SU-DHL-6 (cell line): ENCODE data around the gene CRHR2.

Experiments
- H2AFZ ChIP-seq: fragments of 200-600 bp; sonication (generic); 2 replicates; pipeline ENCODE4 v1.6.1; 2014; ENCODE audit warnings: low read depth, mild to moderate bottlenecking, moderate library complexity, mixed read lengths, antibody characterized with exemption, low read length; ENCODE audit not compliant: severe bottlenecking
- H3F3A ChIP-seq: fragments of 200-600 bp; shearing (Covaris generic); 2 replicates; pipeline ENCODE4 v1.6.0; 2016; ENCODE audit warnings: antibody characterized with exemption, mild to moderate bottlenecking; ENCODE audit not compliant: insufficient read depth
- H3K27ac ChIP-seq: fragments of 200-600 bp; sonication (generic); 2 replicates; pipeline ENCODE4 v1.5.1; 2016; ENCODE audit warnings: low read depth, mild to moderate bottlenecking, low read length, moderate library complexity, mixed read lengths
- H3K27me3 ChIP-seq: fragments of 200-600 bp; sonication (generic), shearing (Covaris generic); 2 replicates; pipeline ENCODE4 v1.6.0; 2014; ENCODE audit warnings: mild to moderate bottlenecking, low read length
- H3K36me3 ChIP-seq: fragments of 200-600 bp; sonication (generic); 2 replicates; pipeline ENCODE4 v1.6.1; 2014; ENCODE audit warnings: mild to moderate bottlenecking, low read length, mixed read lengths
- H3K4me2 ChIP-seq: fragments of 300-600, 200-600 bp; shearing (Covaris generic), sonication (generic); 2 replicates; pipeline ENCODE4 v1.6.0; 2014; ENCODE audit warnings: low read length, low read depth, mild to moderate bottlenecking; ENCODE audit not compliant: poor library complexity, severe bottlenecking
- H3K4me3 ChIP-seq: fragments of 200-600 bp; sonication (generic); 2 replicates; pipeline ENCODE4 v1.5.1; 2014; ENCODE audit warnings: antibody characterized with exemption, low read length, mild to moderate bottlenecking, mixed read lengths; ENCODE audit not compliant: insufficient read depth, poor library complexity, severe bottlenecking
- H3K79me2 ChIP-seq: fragments of 200-600 bp; sonication (generic); 2 replicates; pipeline ENCODE4 v1.6.1; 2014; ENCODE audit warnings: mild to moderate bottlenecking, low read length, moderate library complexity; ENCODE audit not compliant: insufficient read depth
- H3K9ac ChIP-seq: fragments of 200-600 bp; sonication (generic); 2 replicates; pipeline ENCODE4 v1.7.0; 2014; ENCODE audit warnings: mild to moderate bottlenecking, low read length
- H3K9me2 ChIP-seq: fragments of 200-600 bp; sonication (generic); replicated peaks from 2 replicates; pipeline ENCODE4 v1.6.1; 2014; ENCODE audit warnings: low read length; ENCODE audit not compliant: insufficient read depth
- H3K9me3 ChIP-seq: fragments of 200-600 bp; sonication (generic); 2 replicates; pipeline ENCODE4 v1.6.1; 2014; ENCODE audit warnings: low read length, mixed read lengths; ENCODE audit not compliant: insufficient read depth
- H4K20me1 ChIP-seq: fragments of 200-600 bp; sonication (generic); 2 replicates; pipeline ENCODE4 v1.6.1; 2014; ENCODE audit warnings: low read depth, mild to moderate bottlenecking, antibody characterized with exemption, low read length, moderate library complexity, mixed read lengths
- EZH2phosphoT487 ChIP-seq: fragments of 200-600 bp; sonication (generic), shearing (Covaris generic); conservative IDR thresholded peaks from 2 replicates; pipeline ENCODE4 v1.6.1; 2018; ENCODE audit warnings: mild to moderate bottlenecking, antibody characterized with exemption, low read length, moderate library complexity, mixed read lengths
- TF ChIP-seq, protein P1 (sequence below): fragments of 200-600 bp; sonication (generic); IDR thresholded peaks from one replicate; pipeline ENCODE4 v1.5.1; 2017; ENCODE audit warnings: antibody characterized with exemption, mild to moderate bottlenecking, low read length, moderate library complexity; ENCODE audit not compliant: insufficient read depth, poor library complexity, severe bottlenecking

CRHR2 gene

DNA sequence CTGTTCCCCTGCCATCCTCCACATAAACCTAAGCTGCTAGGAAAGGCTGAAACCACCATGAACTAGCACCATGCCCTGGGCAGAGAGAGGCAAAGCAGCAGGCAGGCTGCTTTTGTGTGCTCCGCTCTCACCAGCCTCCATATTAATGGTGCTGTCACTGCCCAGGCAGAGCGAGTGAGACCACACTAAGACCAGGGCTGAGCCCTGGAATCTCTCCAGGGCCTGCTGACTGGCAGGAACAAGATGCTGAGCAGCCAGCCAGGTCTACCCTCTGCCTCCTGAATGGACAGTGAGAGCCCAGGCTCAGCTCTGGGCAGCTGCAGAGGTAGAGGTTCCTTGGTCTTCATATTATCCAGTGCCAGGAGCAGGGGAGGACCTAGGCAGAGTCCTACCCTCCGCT is 1.6 kb upstream of the CRHR2 start:
- Histone ChIP-seq H3K9ac (no peak overlapping the region), H3K27me3 (no peaks in the 10 kb centered on the region)
- TF ChIP-seq EZH2phosphoT487 = no peak
- TF ChIP-seq, protein P1, sequence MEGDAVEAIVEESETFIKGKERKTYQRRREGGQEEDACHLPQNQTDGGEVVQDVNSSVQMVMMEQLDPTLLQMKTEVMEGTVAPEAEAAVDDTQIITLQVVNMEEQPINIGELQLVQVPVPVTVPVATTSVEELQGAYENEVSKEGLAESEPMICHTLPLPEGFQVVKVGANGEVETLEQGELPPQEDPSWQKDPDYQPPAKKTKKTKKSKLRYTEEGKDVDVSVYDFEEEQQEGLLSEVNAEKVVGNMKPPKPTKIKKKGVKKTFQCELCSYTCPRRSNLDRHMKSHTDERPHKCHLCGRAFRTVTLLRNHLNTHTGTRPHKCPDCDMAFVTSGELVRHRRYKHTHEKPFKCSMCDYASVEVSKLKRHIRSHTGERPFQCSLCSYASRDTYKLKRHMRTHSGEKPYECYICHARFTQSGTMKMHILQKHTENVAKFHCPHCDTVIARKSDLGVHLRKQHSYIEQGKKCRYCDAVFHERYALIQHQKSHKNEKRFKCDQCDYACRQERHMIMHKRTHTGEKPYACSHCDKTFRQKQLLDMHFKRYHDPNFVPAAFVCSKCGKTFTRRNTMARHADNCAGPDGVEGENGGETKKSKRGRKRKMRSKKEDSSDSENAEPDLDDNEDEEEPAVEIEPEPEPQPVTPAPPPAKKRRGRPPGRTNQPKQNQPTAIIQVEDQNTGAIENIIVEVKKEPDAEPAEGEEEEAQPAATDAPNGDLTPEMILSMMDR = no peak

DNA sequence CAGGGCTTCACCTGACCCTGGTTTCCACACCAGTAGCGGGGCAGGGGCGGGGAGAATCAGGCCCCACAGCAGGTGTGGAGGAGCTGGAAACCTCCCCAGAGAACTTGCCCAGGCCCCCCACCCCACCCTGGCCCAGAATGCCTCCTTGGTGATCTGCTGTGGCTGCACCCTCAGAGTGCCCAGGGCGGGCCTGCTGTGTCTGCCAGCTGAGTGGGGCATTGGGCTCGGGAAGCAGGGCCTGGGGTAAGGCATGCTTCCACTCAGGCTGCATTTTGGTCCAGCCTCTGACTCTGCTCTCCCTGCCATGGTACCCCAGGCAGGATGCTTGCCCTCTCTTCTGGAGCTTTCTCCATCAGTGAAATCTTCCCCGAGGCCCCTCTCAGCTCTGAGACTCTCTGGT is 1.1 kb upstream of the CRHR2 start:
- TF ChIP-seq, protein P1 = no peak
- TF ChIP-seq EZH2phosphoT487 = no peak
- H4K20me1 ChIP-seq = no peaks in the 10 kb centered on the region
- no peak overlapping the region for H3K27ac ChIP-seq
- no peaks in the 10 kb centered on the region for H3K36me3 ChIP-seq
- H3K9ac ChIP-seq = no peak overlapping the region
- no peak overlapping the region for H2AFZ ChIP-seq
- H3K27me3 ChIP-seq = no peaks in the 10 kb centered on the region
- H3K9me2 ChIP-seq = no peaks in the 10 kb centered on the region
- no peaks in the 10 kb centered on the region for H3K79me2 ChIP-seq
- H3F3A ChIP-seq = no peaks in the 10 kb centered on the region
- no peak overlapping the region for H3K4me2 ChIP-seq
- no peak overlapping the region for H3K4me3 ChIP-seq
- no peaks in the 10 kb centered on the region for H3K9me3 ChIP-seq

More for the DNA sequence above, 1.6 kb upstream of the CRHR2 start:
- Histone ChIP-seq H3K9me3 (no peaks in the 10 kb centered on the region), H3K4me3 (no peak overlapping the region), H3F3A (no peaks in the 10 kb centered on the region), H3K4me2 (no peak overlapping the region), H3K9me2 (no peaks in the 10 kb centered on the region), H2AFZ (no peak overlapping the region), H4K20me1 (no peaks in the 10 kb centered on the region), H3K27ac (no peak overlapping the region), H3K36me3 (no peaks in the 10 kb centered on the region), H3K79me2 (no peaks in the 10 kb centered on the region)

DNA sequence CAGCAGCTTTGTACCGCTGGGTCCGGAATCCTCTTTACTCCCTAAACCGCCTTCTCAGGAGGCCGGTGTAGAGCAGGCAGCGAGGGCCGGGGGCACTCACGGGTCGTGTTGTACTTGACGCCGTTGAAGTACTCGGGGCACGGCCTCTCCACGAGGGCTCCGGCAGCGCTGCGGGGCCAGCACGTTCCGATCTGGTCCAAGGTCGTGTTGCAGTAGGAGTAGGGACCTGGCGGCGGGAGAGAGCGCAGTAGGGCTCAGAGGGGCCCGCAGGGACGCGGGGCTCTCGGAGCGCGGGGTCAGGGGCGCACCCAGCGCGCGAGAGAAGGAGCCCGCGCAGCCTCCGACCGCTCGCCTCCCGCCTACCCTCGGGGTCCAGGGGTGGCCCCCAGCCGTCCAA is 443 bp downstream of the CRHR2 start:
- Histone ChIP-seq H3K9me2 (no peaks in the 10 kb centered on the region), H3K79me2 (no peaks in the 10 kb centered on the region), H3K9ac (no peak overlapping the region), H3K9me3 (no peaks in the 10 kb centered on the region), H3K27ac (no peak overlapping the region), H3K27me3 (no peaks in the 10 kb centered on the region), H3F3A (no peaks in the 10 kb centered on the region), H3K4me3 (no peak overlapping the region), H2AFZ (no peak overlapping the region), H3K36me3 (no peaks in the 10 kb centered on the region), H3K4me2 (no peak overlapping the region), H4K20me1 (no peaks in the 10 kb centered on the region)
- TF ChIP-seq, protein P1 = no peak
- no peak for TF ChIP-seq EZH2phosphoT487

DNA sequence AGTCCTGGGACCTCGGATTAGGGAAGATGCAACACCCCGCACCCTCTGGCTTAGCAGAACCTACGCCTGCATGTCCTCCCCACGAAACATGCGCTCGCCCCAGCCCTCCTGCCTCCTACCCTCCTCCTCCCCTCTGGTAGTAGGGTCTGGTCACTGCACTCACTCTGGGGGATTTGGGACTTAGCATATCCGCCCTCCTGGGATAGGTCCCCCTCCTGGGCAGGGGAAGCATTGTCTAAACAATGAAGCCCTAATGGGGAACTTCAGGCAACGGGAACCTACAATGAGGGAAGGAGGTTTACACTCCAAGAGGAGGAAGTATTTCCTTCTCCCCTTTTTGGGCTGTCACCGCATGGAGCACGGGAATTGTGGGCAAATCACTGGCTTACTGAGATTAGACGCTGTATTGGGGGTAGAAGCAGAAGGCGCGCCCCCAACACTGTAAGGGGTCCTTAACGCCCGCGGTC is 892 bp downstream of the CRHR2 start:
- Histone ChIP-seq H3K27me3 (no peaks in the 10 kb centered on the region), H3K9ac (no peak overlapping the region), H3K9me2 (no peaks in the 10 kb centered on the region), H2AFZ (no peak overlapping the region), H3K4me3 (no peak overlapping the region), H3K9me3 (no peaks in the 10 kb centered on the region), H3K4me2 (no peak overlapping the region), H3K79me2 (no peaks in the 10 kb centered on the region), H4K20me1 (no peaks in the 10 kb centered on the region), H3K27ac (no peak overlapping the region), H3K36me3 (no peaks in the 10 kb centered on the region), H3F3A (no peaks in the 10 kb centered on the region)
- TF ChIP-seq, protein P1 = no peak
- no peak for TF ChIP-seq EZH2phosphoT487
